GM19240 (cell line): ENCODE measurements around the gene ADA.

Experiments
- DNase-seq: peaks from one replicate; pipeline ENCODE4 v3.0.0; 2011; ENCODE audit warnings: low spot score; ENCODE audit not compliant: insufficient read length

ADA gene

DNA sequence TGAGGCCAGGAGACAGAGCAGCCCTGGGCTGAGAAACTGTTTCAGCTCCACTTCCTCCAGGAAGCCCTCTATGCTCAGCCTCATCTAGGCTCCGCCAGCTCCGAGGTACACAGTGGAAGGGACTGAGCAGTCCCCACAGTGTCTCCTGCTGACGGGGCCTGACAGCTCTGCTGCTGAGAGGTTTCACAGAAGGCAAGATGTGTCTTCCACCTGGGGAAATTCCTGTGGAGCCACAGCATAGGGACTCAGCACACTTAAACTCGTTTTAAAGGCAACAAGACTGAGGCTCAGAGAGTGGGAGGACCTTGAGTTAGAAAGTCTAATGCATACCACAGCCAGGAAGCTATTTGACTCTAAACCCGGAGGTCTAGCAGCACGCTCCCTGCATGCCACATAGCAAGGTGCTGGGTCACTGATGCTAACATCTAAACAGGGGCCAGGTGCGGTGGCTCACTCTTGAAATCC, 6.8 kb downstream of the ADA start:
- no peak for DNase-seq

DNA sequence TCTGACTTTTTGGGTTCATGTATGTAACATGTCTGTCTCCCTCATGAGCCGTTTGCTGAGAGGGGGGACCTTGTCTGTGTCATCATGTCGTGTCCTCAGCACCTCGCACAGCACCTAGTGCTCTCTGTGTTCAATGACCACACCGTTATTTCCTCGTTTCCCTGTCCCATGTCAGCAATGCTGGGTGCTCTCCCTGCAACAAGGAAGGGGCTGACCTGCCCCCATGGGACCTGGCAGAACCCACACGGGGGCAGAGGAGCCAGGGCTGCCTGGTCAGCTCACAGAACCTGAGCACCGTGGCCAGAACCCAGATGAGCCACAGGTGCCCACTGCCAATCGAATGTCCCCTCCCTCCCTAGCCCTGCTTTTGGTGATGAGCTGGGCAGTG, 7.3 kb downstream of the ADA start:
- no peak for DNase-seq

DNA sequence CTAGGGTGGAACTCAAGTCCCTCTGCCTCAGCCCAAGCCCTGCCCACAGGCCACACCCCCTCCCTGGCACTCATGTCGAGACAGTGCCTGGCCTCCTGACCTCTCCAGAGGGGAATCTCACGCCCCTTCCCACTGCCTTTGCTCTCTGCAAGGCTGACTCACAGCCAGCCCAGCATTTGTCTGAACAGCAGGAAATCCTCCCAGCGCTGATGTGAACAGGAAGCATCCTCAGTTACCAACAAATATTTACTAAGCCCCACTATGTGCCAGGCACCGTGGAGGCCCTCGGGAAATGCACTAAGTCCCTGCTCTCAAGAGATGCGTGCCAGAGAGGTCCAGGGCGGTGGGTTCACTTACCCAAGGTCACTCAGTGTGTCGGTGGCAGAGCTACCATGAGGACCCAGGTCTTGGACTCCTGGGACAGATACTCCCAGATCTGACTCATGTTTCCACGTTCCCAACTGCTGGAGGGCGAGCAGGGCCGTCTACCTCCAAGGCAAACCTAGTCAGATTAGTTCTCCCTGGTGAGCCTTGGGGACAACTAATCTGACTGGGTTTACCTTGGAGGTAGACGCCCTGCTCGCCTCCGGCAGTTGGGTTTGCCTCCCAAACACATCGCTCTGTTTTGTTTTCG, 7.8 kb downstream of the ADA start:
- no peak for DNase-seq

DNA sequence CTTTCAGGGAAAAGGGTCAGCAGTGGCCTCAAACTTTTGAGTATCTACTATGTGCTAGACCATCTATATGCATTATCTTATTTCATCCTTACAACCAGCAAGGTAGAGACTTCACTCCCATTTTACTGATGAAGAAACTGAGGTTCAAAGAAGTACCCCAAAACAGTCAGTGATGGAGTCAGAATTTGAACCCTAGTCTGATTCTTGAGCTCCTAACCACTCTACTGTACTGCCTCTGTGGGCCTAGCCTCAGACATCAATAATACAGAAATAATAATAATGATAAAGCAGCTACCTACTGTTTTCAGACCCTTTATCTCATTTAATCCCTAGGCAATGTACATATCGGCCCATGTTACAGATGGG, 8.4 kb downstream of the ADA start:
- DNase-seq: no peak

DNA sequence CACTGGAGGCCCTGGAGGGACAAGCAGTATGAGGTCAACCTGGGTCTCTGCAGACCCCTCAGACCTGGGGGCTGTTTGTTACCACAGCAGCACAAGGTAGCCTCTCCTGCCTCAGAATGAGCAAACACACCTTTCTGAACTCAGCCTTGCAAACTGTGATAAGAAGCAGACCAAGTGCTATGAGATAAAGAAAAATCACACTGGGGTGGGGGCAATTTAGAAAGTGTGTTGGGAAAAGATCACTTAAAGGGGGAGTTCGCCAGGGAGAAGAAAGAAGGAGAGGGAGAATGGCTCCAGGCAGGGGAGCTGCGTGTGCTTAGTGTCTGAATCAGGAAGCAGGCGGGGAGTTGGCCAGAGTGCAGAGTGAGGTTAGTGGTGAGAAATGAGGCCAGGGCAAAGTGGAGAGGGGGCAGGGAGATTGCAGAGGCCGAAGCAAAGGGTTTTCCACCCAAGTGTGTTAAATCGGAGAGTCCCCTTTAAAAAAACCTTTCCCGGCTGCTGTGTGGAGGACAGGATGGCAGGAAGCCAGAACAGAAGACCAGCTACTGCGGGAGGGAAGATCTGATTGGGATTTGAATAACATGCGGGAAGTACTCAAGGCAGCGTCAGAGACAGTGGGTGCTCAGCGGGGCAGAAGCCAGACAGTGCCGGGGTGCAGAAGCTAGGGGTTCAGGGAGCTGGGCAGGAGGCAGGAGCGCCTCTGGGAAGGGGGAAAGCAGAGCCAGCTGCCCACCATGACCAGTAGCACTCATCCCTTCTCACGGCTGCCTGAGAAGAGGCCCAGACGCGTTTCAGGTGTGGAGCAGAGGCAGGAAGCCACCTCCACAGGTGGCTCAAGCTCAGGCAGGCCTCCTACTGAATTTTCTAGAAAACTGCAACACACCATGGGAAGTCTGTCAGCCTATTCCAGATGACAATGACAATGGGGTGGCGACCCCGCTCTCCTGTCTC, 9.0 kb downstream of the ADA start:
- DNase-seq: no peak

DNA sequence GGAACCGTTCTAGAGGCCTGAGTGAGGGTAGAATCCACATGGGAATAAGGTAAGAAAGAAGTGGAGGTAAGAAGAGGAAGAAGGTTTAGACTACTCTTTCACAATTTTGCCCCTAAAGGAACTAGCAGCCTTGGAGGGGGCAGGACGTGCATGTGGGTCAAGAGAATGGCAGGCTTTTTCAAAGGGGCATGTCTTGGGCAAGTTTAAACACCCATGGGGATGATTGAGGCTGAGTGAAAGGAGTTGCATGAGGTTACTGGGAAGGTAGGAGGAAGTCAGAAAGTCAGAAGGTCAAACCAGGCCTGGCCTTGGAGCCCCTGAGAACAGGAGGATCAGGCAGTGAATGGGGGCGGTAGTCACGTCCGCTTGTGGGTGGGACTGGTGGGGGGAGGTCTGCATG, 10.2 kb downstream of the ADA start:
- DNase-seq: no peak

DNA sequence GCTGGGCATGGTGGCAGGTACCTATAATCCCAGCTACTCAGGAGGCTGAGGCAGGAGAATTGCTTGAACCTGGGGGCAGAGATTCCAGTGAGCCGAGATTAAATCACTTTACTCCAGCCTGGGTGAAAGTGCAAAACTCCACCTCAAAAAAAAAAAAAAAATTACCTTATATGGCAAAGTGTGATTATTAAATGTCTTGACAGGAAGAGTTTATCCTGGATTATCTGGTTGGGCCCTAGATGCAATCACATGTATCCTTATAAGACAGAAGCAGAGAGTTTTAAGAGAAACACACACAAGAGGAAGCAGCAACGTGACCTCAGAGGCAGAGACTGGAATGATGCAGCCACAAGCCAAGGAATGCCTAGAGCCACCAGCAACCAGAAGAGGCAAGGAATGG, 11.0 kb downstream of the ADA start:
- DNase-seq: no peak

DNA sequence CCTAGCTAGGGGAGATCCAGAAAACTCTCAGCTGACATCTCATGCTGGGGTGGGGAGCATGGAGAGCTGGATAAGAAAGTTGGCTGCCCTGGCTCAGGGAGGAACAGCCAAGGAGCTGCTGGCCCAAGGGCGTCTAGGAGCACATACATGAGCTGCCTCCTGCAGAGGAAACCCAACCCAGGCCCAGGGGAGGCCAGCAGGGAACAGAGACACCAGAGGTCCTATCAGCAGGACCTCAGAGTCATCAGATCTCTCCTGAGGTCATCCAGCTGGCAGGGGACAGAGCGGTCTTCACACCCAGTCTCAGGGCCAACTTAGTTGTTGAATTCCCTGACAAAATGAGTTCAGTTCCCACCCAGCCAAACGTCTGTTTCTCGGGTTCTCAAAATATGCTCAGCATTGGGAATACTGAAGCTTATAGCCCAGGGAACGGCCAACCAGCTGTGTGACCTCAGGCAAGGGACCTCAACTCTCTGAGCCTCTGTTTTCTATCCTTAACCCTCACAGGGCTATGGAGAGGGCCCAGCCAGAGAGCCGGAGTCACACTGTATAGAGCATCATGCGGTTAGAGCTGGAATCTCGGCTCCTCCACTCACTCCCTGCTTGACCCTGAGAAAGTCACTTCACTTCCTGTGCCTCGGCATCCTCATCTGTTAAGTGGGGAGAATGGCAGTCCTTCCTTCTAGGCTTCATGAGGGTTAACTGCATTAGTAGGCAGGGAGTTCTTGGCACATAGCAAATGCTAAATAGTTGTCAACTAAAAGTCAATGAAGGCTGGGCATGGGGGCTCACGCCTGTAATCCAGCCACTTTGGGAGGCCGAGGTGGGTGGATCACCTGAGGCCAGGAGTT, 13.8 kb downstream of the ADA start:
- DNase-seq: no peak

DNA sequence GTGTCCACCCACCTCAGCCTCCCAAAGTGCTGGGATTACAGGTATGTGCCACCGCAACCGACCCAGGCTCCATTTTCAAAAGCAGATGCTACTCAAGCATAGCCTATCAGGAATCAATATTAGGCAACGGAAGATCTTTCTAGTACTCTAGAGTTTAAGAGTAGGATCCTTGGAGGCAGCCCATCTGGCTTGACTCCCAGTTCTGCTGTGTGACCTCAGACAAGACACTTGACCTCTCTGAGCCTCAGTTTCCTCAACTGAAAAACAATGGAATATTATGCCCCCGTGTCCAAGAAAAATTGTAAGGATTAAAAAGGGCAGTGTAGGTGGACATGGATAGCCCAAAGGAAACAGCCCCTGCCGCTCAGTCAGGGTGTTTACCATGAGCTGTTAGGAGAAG, 14.5 kb downstream of the ADA start:
- no peak for DNase-seq

DNA sequence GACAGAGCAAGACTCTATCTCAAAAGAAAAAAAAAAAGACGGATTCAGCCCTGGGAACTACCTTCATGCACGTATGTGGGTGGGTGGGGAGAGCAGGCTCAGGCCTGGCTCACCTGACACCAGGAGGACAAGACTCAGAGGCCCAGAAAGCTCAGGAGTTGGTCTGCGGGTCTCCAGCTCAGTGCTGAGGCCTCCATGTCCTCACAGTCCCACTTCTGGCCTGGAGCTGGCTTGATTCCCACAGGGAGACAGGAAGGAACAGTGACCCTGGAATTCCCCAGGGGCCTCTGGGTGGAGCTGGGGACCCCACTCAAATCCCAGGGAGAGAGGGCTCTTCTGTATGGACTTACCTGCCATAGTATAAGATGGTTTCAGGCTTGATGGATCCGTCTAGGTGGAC, 15.6 kb downstream of the ADA start:
- no peak for DNase-seq

DNA sequence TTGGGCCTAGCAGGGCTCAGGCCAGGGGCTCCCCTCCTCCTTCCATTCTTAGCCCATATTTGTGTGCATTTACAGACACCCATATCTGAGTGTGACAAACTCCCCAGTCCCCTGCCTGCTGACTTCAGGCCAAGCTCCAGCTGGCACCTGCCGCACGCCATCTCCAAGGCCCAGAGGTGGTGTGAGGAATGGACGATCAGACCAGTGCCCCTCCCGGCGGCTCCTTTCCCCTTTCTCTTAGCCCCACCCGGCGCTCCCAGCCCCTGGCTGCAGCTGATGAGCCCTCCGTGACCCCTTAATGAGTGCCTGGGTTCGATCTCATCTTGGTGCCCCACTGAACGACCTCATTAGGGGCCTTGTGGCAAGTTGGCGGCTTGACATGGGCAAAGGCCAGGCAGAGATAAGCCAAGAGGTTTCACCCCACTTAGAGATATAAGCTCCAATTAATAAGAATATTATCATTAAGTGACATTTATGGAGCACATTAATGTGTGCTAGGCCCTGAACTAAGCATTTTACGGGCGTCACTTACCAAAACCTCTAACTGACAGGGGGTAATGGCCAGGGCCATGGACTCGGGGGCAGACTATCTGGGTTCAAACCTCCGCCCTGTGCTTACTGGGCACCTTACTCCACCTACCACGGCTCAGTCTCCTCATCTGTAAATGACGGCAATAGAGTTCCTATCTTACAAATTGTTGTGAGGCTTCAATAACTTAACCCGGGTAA, 17.5 kb downstream of the ADA start:
- no peak for DNase-seq

DNA sequence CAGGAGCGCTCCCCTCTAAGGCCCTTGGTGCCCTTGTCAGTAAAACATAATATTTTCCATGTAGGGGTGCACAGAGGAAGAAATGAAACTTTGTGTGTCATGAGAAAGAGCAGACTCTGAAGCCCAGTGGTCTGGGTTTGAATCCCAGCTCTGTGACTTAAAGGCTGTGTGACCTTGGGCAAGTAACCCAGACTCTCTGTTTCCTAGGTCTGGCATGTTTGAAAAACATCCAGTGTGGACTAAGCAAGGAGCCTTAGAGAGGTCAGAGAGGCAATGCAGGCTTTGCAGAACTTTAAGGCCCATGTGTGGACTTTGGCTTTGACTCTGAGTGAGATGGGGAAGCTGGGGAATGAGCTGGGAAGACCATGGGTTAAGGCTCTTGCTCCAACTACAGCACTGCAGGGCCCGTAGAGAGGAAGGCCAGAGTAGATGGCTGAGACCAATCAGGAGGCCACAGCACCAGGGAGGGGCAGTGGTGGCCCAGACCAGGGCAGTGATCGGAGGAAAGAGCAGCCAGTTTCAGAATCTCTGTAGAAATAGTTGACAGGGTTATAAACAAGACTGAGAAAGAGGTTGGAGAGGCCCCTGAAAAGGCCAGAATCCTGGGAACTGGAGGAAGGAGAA, 18.2 kb downstream of the ADA start:
- DNase-seq: no peak

DNA sequence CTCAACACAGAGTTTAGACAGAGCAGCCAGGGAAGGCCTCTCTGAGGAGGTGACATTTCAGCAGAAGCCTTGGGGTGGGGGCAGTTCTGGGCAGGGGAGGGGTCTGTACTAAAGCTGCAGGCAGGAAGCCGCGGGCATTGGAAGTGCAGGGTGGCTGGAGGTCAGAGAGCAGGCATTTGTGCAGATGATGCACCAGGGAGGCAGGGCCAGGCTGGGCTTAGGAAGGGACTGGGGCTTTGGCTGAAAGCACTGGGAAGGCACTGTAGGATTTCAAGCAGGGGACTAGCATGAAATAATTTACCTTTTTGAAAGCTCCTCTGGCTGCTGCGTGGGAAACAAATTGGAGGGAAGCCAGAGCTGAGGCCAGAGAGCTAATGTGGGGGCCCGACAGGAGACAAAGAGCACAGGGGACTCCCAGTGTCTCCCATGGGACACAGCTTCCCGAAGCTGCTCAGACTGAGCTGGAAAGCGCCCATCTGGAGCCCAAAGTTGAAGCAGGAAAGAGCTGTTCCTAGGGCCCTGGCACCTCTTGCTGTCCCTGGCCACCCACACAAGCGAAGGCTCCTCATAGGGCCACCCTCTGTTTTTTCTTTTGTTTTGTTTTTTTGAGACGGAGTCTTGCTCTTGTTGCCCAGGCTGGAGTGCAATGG, 19.3 kb downstream of the ADA start:
- DNase-seq: no peak

DNA sequence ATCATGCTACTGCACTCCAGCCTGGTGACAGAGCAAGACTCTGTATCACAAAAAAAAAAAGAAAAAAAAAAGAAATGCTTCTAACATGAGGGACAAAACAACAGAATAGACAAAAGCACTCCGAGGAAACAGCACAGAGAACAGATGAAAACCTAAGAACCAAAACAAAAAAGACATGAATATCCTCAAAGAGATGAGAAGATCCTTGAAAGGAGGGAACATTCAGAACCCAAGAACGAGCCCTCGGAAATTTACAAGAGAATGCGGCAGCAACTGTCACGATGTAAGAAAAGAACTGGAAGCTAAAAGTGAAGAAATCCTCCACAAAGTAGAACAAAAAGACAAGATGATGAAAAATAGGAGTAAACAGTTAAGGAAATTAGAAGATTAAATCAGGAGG, 21.2 kb downstream of the ADA start:
- DNase-seq: no peak

DNA sequence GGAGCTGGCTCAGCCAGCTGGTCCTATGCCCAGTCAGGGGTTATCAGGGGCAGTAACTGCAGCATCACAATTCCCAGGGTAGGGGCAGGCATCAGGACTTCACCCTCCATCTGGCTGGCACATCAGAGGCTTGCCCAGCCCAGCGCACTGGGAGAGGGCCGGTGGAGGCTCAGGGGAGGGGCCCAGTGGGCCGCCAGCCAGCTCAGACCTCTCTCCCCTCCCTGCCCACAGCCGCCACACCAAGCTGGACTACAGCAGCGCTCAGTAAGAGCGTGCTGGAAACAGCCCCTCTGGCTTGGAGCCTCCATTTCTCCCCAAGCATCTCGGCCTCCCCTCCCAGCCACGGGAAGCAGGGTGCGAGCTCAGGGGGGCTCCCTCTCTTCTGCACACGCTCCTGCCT, 22.0 kb downstream of the ADA start:
- no peak for DNase-seq

DNA sequence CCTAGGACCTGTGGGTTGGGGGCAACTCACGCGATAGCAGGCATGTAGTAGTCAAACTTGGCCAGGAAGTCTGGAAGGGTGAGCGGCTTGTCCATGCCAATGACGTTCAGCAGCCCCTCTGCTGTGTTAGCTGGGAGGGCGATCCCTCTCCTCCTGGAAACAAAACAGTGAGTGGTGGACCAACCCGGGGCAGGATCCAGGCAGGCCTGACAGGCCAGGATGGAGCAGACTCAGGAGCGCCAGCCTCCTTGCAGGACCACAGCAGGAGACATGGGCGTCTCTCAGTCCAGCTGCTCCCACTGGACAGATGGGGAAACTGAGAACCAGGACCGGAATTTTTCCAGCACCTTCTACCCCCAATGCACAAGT, 22.5 kb downstream of the ADA start:
- DNase-seq: no peak

DNA sequence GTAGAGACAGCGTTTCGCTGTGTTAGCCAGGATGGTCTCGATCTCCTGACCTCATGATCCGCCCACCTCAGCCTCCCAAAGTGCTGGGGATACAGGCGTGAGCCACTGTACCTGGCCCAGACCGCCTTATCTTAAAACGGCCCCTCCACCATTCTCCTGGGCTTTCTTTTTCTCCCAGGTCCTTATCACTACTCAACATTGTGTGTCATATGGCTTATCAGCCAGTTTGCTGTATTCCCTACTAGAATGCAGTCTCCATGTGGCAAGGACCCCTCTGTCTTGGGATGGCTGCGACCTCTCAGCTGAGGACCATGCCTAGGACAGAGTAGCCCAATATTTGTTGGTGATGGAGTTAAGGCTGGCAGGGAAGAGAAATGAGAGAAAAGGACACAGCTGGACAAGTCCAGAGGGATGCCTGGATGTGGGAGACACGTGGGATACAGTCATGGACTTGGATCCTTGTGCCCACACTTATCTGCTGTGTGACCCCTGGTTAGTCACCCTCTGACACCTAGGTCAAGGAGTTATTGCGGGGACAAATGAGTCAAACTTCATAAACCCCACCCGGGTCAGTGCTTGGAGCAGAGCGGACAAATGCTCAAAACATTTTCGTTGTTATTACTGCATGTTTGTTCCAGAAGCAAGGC, 24.0 kb downstream of the ADA start:
- no peak for DNase-seq

DNA sequence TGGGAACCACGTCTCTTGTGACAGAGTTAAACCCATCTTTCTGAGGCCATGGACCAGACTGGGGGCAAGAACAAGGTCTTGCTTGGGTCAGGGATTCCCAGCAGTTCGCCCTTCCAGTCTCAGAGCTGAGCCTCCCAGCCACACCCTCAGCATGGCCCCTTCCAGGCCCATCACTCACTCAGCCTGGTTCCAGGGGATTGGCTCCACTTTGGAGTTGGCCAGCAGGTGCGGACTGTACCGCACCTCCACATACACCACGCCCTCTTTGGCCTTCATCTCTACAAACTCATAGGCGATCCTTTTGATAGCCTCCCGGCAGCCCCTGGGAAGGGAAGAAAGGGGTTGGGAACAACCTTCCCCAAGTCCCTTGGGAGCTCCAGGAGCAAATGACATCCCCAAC, 25.2 kb downstream of the ADA start:
- no peak for DNase-seq

DNA sequence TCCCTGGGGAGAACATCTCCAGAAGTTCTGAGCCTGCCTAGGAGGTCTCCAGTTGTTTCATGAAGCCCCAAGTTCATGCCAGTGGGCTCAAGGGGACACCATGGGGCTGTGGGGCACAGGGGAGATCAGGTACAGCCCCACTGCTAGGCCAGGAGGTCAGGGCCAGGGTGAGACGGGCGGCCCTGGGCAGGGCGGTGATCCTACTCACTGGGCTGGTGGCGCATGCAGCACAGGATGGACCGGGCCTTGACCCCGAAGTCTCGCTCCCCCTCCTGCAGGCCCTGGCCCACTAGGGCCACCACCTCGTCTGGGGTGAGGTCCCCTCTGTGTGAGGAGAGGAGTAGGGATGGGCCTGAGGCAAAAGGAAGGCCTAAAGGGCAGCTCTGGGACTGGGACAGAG, 26.1 kb downstream of the ADA start:
- no peak for DNase-seq

DNA sequence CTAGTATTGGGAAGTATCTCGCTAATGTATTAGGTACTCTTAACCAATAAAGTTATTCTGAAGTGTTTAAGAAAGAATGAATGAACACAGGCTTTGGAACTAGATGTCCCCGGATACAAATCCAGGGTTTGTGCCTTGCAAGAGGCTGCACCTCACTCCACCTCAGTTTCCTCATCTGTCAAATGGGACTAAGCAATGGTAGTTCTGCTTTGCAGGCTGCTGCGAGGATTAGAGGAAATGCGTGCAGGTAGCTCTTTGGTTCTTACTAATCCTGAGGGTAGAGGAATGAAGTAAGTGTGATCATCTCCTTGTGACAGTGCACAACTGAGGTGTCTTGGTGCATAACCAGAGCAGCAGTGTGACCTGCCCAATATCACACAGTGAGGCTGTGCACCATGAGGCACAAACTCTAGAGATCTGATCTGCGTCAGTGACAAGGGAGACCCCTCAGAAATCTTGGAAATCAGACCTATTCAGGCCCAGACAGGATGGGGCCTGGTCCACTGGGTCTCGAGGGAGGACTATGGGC, 26.7 kb downstream of the ADA start:
- DNase-seq: no peak
